ENCODE results near the gene TCF4. TPM values are rescaled to one million over a fixed set of nuclear protein-coding genes. Genes with fewer than 3 reads are reported as not detected.

Gene TCF4
- total RNA-seq, 4 donors from 2014 or later: 80.9 to 172 (median 94.0) TPM

DNA sequence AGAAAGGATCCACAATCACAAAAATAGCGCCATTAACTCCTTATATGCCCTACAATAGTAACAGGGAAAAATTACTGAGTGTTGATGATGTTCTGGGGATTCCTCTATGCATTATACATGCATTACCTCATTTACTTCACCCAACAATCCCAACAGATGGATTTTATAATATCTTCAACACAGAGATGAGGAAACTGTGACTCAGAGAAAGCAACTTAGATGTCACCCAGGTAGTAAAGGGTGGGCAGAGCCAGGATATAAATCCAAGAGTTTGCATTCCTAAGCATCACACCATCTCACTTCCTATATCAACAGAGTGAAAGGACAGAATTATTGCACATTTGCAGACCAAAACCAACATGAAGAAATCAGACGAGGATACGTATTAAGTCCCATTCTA is 144.2 kb downstream of the TCF4 start:
- no peaks in the 10 kb centered on the region for H3K27me3 ChIP-seq
- 95% methylated on average over 3 of the region's 3 CpGs for WGBS

DNA sequence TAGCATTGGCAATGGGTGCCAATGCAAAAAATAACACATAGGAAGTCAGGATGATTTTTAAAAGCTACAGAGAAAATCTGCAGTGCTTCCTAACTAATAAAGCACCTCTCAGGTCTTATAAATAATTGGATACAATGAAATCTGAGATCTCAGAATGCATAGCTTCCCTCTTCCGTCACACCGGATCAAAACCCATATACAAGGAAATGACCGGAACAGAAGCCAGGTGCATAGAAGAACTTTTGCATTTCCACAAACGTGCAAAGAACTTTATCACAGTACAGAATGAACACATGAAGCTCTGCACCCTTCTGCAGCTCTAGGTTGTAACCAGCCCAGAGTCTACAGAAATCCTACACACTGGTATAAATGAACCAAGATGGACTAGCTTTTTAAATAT is 145.4 kb downstream of the TCF4 start:
- Histone ChIP-seq H3K9me3 (no peaks in the 10 kb centered on the region), H3K4me1 (peaks cover 9% of the 10 kb centered on the region), H3K4me3 (no peak overlapping the region), H3K27ac (no peak overlapping the region), H3K36me3 (no peaks in the 10 kb centered on the region), H3K27me3 (no peaks in the 10 kb centered on the region)
- DNase-seq (ENCODE audit: low spot score in 2 of 2): no peak
- TF ChIP-seq, protein P1, sequence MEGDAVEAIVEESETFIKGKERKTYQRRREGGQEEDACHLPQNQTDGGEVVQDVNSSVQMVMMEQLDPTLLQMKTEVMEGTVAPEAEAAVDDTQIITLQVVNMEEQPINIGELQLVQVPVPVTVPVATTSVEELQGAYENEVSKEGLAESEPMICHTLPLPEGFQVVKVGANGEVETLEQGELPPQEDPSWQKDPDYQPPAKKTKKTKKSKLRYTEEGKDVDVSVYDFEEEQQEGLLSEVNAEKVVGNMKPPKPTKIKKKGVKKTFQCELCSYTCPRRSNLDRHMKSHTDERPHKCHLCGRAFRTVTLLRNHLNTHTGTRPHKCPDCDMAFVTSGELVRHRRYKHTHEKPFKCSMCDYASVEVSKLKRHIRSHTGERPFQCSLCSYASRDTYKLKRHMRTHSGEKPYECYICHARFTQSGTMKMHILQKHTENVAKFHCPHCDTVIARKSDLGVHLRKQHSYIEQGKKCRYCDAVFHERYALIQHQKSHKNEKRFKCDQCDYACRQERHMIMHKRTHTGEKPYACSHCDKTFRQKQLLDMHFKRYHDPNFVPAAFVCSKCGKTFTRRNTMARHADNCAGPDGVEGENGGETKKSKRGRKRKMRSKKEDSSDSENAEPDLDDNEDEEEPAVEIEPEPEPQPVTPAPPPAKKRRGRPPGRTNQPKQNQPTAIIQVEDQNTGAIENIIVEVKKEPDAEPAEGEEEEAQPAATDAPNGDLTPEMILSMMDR (IDR thresholded peaks at IDR 0.05): no peak
- TF ChIP-seq EP300 (IDR thresholded peaks at IDR 0.05): no peak
- TF ChIP-seq POLR2AphosphoS5 (IDR thresholded peaks at IDR 0.05): no peak
- WGBS: 80% methylated on average over 4 of the region's 4 CpGs

More for the DNA sequence above, 144.2 kb downstream of the TCF4 start:
- Histone ChIP-seq H3K4me1 (peaks cover 9% of the 10 kb centered on the region), H3K9me3 (no peaks in the 10 kb centered on the region), H3K27ac (no peak overlapping the region), H3K4me3 (no peak overlapping the region), H3K36me3 (no peaks in the 10 kb centered on the region)
- TF ChIP-seq POLR2A (IDR thresholded peaks at IDR 0.05) (no peak), EP300 (IDR thresholded peaks at IDR 0.05) (no peak), POLR2AphosphoS5 (IDR thresholded peaks at IDR 0.05) (no peak)
- TF ChIP-seq, protein P1 (IDR thresholded peaks at IDR 0.05): no peak
- DNase-seq (ENCODE audit: low spot score in 2 of 2): no peak

DNA sequence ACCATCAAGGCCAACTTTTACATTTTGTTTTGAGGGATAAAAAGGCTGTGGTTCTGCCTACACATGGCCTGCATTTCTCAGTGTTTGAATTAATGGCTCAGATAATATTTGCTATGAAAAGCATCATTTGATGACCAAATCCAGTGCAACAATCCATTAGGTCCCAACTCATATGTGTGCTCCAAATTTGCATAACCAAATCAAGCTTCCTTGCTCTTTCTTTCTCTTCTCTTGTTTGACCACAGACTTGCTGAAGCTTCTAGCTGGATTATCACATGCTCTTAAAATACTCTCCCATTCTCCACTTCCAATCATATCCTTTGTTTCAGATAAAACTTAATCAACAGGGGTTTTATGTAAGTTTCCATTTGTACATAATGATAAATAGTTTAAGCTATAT is 147.0 kb downstream of the TCF4 start:
- Histone ChIP-seq H3K27ac (no peak overlapping the region), H3K27me3 (no peaks in the 10 kb centered on the region), H3K4me3 (no peak overlapping the region), H3K4me1 (peaks cover 9% of the 10 kb centered on the region), H3K9me3 (no peaks in the 10 kb centered on the region), H3K36me3 (no peaks in the 10 kb centered on the region)
- no peak for DNase-seq (ENCODE audit: low spot score in 2 of 2)
- TF ChIP-seq POLR2A (IDR thresholded peaks at IDR 0.05) (no peak), EP300 (IDR thresholded peaks at IDR 0.05) (no peak), POLR2AphosphoS5 (IDR thresholded peaks at IDR 0.05) (no peak)
- TF ChIP-seq, protein P1 (IDR thresholded peaks at IDR 0.05): no peak

DNA sequence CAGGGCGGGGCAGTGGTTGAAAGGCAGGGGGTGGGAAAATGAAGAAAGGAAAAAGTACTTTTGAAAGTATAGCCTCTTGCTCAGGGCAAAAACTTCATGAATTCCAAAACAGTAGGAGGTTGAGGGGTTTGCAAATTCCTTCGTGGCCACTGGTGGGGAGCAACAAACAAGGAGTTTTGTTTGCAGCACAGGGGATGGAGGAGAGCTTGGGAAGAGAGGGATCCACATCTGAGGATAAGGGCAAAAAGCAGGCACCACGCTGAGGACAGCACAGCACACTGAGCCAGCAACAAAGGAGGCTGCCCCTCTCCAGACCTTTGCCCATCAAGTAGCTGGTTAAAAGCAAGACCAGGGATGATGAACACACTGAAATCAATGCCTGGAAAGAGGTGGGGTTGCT is 148.9 kb downstream of the TCF4 start:
- Histone ChIP-seq H3K4me1 (peaks cover 9% of the 10 kb centered on the region), H3K9me3 (no peaks in the 10 kb centered on the region), H3K36me3 (no peaks in the 10 kb centered on the region), H3K4me3 (no peak overlapping the region), H3K27ac (no peak overlapping the region), H3K27me3 (no peaks in the 10 kb centered on the region)
- 76% methylated on average over 3 of the region's 3 CpGs for WGBS
- no peak for DNase-seq (ENCODE audit: low spot score in 2 of 2)
- TF ChIP-seq EP300 (IDR thresholded peaks at IDR 0.05): no peak
- no peak for TF ChIP-seq POLR2AphosphoS5 (IDR thresholded peaks at IDR 0.05)
- TF ChIP-seq, protein P1 (IDR thresholded peaks at IDR 0.05): no peak
- TF ChIP-seq POLR2A (IDR thresholded peaks at IDR 0.05): no peak

DNA sequence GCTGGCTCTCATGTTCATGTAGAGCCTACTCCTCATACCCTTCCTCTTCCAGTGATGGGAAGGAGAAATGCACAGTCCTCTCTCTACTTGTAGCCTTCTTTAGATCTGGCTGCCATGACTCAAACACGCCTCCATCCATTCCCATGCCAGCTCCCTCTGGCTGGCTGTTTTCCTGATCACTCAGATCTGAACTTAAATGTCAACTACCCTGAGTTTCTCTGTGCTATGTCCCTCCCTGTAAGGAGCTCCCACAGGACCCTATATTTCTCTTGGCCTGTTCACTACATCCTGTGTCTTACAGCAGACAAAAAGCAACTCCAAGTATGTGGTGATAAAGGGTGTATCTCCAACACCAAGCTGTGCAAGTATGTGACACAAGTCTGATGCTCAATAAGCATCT is 152.4 kb downstream of the TCF4 start:
- 56% methylated on average over 1 of the region's 1 CpG for WGBS
- no peaks in the 10 kb centered on the region for H3K27me3 ChIP-seq
- no peaks in the 10 kb centered on the region for H3K9me3 ChIP-seq

More for the DNA sequence above, 152.4 kb downstream of the TCF4 start:
- no peak for DNase-seq (ENCODE audit: low spot score in 2 of 2)
- Histone ChIP-seq H3K27ac (no peak overlapping the region), H3K4me1 (no peaks in the 10 kb centered on the region), H3K36me3 (no peaks in the 10 kb centered on the region), H3K4me3 (no peak overlapping the region)
- TF ChIP-seq POLR2A (IDR thresholded peaks at IDR 0.05) (no peak), POLR2AphosphoS5 (IDR thresholded peaks at IDR 0.05) (no peak), EP300 (IDR thresholded peaks at IDR 0.05) (no peak)
- TF ChIP-seq, protein P1 (IDR thresholded peaks at IDR 0.05): no peak

All from suprapubic skin (tissue), 4 donors.